ENCODE results near the gene ZMIZ2.
A peak's percentile ranks its signal among the peaks of the same experiment; 100 is the strongest.
"Not testable (repeated sequence)": the region's sequence is repeated elsewhere in the genome, so short reads cannot be mapped to it uniquely, and the experiment has no call there.

The ZMIZ2 gene

DNA sequence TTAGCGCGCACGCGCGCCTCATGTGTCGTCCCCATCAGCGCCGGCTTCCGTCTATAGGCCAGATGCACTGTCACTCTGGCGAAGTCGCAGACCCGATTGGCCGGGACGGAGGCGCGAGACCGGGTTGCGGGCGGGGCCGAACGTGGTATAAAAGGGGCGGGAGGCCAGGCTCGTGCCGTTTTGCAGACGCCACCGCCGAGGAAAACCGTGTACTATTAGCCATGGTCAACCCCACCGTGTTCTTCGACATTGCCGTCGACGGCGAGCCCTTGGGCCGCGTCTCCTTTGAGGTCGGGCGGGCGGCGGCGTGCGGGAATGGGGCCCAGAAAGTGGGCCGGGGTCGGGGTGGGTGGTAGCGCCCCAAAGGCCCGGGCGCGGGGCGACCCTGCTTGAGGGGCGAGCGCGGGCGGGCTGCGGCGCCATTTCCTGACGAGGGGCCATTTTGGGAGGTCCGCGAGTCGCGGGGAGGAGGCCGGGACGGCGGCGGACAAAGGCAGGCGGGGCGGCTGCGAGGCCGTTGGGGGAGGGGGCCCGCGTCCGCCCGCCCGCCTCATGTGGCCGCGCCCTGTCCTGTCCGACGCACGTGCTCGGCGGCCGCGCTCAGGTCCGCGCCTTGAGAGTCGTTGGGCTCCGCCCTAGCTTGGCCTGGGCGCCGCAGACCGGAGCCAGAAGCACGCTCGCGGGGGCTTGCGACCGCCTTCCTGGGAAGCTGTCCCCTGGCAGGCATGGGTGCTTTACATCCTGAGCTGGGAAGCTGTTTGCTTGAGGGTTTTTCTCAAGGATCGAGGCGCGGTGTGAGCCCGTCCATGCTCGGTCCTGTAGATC, 48.1 kb downstream of the ZMIZ2 start, which contains the start of gene PPIA:
Gene PPIA, plus strand, starts transcription at position 178 of the 825 bp plus-strand sequence. Its CDS starts 44 bp downstream, at position 222.
- FAIRE-seq (peak; percentile 85), DNase-seq (ENCODE audit: insufficient read length, low spot score) (peak; percentile 96)

- peak; percentile 57 for FAIRE-seq
- DNase-seq (ENCODE audit: insufficient read length, low spot score), result peak; percentile 59
These were observed 48.9 kb downstream of the ZMIZ2 start for GRCh38 chr7:44797329-44798258.

GRCh38 chr7:44798649-44799305, 50.1 kb downstream of the ZMIZ2 start:
- FAIRE-seq, result no peak
- DNase-seq (ENCODE audit: insufficient read length, low spot score), result no peak

- FAIRE-seq (no peak), DNase-seq (ENCODE audit: insufficient read length, low spot score) (no peak)
These were observed 51.3 kb downstream of the ZMIZ2 start for GRCh38 chr7:44799939-44800338.

- DNase-seq (ENCODE audit: insufficient read length, low spot score), result no peak
- FAIRE-seq, result no peak
These were observed 53.2 kb downstream of the ZMIZ2 start for GRCh38 chr7:44801890-44802289.

DNA sequence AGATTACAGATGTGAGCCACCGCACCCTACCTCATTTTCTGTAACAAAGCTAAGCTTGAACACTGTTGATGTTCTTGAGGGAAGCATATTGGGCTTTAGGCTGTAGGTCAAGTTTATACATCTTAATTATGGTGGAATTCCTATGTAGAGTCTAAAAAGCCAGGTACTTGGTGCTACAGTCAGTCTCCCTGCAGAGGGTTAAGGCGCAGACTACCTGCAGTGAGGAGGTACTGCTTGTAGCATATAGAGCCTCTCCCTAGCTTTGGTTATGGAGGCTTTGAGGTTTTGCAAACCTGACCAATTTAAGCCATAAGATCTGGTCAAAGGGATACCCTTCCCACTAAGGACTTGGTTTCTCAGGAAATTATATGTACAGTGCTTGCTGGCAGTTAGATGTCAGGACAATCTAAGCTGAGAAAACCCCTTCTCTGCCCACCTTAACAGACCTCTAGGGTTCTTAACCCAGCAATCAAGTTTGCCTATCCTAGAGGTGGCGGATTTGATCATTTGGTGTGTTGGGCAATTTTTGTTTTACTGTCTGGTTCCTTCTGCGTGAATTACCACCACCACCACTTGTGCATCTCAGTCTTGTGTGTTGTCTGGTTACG, 53.9 kb downstream of the ZMIZ2 start:
- DNase-seq (ENCODE audit: insufficient read length, low spot score) (no peak), FAIRE-seq (peak; percentile 21)

DNA sequence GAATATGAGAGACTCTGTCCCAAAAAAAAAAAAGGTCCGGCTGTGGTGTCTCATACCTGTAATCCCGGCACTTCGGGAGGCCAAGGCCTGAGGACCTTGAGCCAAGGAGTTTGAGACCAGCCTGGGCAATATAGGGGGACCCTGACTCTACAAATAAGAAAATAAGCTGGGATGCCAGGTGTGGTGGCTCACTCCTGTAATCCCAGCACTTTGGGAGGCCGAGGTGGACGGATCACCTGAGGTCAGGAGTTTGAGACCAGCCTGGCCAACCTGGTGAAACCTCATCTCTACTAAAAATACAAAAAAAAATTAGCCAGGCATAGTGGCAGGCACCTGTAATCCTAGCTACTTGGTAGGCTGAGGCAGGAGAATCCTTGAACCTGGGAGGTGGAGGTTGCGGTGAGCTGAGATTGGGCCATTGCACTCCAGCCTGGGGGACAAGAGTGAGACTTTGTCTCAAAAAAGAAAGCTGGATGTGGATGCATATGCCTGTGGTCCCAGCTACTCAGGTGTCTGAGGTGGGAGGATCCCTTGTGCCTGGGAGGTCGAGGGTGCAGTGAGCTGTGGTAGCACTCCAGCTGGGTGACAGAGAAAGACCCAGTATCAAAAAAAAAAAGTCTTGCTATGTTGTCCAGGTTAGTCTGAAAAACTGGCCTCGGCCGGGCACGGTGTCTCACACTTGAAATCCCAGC, 55.3 kb downstream of the ZMIZ2 start:
- not testable (repeated sequence) for FAIRE-seq; DNase-seq (ENCODE audit: insufficient read length, low spot score)

DNA sequence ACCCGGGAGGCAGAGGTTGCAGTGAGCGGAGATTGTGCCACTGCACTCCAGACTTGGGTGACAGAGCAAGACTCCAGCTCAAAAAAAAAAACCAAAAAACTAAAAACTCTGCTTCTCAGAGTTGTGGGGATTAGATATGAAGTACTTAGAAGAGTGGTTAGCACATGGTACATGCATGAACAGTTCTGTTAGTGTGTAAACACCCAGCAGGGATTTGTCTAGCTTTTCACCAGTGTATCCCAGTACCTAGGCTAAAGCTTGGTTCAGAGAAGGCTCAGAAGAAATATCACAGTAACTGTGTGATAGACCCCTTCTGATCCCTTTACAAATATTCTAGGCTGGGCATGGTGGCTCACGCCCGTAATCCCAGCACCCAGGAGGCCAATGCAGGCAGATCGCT, 57.3 kb downstream of the ZMIZ2 start:
- no peak for FAIRE-seq
- DNase-seq (ENCODE audit: insufficient read length, low spot score), result no peak

DNA sequence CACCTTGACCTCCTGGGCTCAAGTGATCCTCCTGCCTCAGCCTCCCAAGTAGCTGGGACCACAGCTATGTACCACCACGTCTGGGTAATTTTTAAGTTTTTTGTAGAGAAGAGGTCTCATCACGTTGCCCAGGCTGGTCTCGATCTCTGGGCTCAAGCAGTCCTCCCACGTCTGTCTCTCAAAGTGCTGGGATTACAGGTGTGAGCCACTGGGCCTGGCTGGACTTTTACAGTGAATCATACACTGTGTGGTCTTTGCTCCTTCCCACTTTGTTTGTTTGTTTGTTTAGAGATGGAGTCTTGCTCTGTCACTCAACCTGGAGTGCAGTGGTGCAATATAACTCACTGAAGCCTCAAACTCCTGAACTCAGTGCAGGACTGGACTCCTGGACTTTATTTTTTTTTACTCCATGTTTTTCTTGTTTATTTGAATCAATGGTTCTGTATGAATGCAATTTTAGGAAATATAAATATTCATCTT, 60.3 kb downstream of the ZMIZ2 start:
- FAIRE-seq (no peak), DNase-seq (ENCODE audit: insufficient read length, low spot score) (no peak)

- no peak for FAIRE-seq
- no peak for DNase-seq (ENCODE audit: insufficient read length, low spot score)
These were observed 62.4 kb downstream of the ZMIZ2 start for GRCh38 chr7:44811093-44811492.

DNA sequence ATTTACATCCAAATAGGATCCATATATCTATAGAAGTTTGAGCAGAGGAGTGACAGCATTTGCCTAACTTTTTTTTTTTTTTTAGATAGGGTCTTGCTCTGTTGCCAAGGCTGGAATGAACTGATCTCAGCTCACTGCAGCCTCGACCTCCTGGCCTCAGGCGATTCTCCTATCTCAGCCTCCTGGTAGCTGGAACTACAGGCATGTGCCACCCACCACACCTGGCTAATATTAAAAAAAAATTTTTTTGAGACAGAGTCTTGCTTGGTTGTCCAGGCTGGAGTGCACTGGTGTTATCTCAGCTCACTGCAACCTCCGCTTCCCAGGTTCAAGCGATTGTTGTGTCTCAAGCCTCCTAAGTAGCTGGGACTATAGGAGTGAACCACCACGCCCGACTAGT, 62.9 kb downstream of the ZMIZ2 start:
- FAIRE-seq (no peak), DNase-seq (ENCODE audit: insufficient read length, low spot score) (no peak)

- DNase-seq (ENCODE audit: insufficient read length, low spot score) (no peak), FAIRE-seq (no peak)
These were observed 66.3 kb downstream of the ZMIZ2 start for GRCh38 chr7:44814919-44815318.

DNA sequence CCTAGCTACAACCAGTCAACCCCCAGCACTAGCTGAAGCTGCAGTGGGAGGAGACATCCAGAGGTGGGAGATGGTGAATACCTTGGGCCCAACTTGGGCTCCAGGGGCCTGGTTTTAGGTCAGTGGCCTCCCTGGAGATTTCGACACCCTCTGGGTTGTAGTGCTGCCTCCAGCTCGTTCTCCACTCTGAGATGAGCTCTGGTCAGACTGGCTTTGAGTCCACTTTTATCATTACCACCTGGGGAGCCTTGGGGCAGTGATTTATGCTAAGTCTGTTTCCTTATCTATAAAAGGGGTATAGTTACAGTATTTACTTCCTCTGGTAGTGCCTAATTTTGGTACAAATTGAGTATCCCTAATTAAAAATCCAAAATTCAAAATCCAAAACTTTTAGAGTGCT, 70.6 kb downstream of the ZMIZ2 start:
- no peak for FAIRE-seq
- DNase-seq (ENCODE audit: insufficient read length, low spot score), result no peak

Measured in GM19239 (cell line).